ENCODE results near the gene ANKRD10.

DNA sequence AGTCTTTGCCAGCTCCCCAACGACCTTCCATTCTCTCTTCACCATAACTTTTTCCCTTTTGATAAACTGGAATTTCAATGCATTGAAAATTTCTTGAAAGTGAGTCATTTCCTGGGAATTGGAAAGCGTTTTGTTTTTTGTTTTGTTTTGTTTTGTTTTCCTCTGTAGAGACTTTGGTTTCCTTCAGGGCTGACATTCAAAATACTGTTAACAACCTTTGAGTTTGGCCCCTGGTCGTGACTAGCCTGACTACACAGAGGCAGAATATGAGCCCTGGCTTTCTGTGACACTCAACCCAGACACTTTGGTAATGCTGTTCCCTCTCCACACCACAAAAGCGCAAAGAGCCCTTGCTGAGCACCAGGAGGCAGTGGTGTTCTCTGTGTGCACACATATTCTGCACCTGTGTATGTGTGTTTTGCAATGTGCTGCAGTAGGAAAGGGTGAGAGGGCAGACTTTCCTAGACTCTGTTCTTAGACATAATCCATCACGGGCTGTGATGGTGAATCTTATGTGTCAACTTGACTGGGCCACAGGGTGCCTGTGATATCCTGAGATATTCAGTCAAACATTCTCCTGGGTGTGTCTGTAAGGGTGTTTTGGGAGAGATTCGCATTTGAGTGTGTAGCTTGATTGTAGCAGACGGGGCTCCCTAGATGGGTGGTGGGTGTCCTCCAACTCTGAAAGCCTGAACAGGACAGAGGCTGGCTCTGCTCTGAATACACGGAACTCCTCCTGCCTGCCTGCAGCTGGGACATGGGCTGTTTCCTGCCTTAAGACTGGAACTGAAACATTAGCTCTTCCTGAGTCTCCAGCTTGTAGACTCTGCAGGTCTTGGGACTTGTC is 29.5 kb upstream of the ANKRD10 start:
- TF ChIP-seq CTCF (IDR thresholded peaks at IDR 0.05; ENCODE audit: extremely low read depth in 1 of 2, insufficient read depth in 1 of 2, low read depth in 1 of 2, low read length in 2 of 2) (peak; percentile 57 to 67), POLR2A (IDR thresholded peaks at IDR 0.05; ENCODE audit: low read depth, low read length) (no peak), EZH2 (IDR thresholded peaks at IDR 0.05; ENCODE audit: borderline replicate concordance, low read depth, low read length, severe bottlenecking) (no peak), POLR2AphosphoS5 (IDR thresholded peaks at IDR 0.05; ENCODE audit: insufficient read depth, low read depth, low read length) (no peak)
- TF ChIP-seq, protein P1, sequence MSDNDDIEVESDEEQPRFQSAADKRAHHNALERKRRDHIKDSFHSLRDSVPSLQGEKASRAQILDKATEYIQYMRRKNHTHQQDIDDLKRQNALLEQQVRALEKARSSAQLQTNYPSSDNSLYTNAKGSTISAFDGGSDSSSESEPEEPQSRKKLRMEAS (IDR thresholded peaks at IDR 0.05; ENCODE audit: insufficient read depth, insufficient read length) = no peak

All from endothelial cell of umbilical vein (primary cell).